ENCODE data around the gene TECRL. TPM values are rescaled to one million over a fixed set of nuclear protein-coding genes. Genes with fewer than 3 reads are reported as not detected.

Gene TECRL
- total and polyA plus RNA-seq, 10 of the 15 experiments (the other 5 are each of a cell fraction or from before 2014, with no cell fraction given): 0.10 TPM; not detected in 9

GRCh38 chr4:64417974-64418373, 8.7 kb upstream of the TECRL start:
- TF ChIP-seq BACH1 (IDR thresholded peaks at IDR 0.05; ENCODE audit: borderline replicate concordance) (no peak), NR2F1 (conservative IDR thresholded peaks at IDR 0.05) (no peak), CEBPZ (IDR thresholded peaks at IDR 0.05; ENCODE audit: low read depth, low read length) (no peak), E2F8 (IDR thresholded peaks at IDR 0.05; ENCODE audit: low read depth, partially characterized antibody) (no peak), TAF1 (IDR thresholded peaks at IDR 0.05; ENCODE audit: borderline replicate concordance, low read depth, low read length) (no peak), HDAC6 (IDR thresholded peaks at IDR 0.05; ENCODE audit: unreplicated experiment) (no peak), USF2 (IDR thresholded peaks at IDR 0.05; ENCODE audit: borderline replicate concordance, low read depth, low read length) (no peak)
- no peak for DNase-seq (ENCODE audit: low read depth, low spot score)
- 0% methylated on average over 1 of the region's 1 CpG for whole genome bisulfite sequencing (ENCODE audit: insufficient coverage, insufficient replicate concordance, low lambda C conversion rate, missing lambda C conversion rate)
- no peak overlapping the region for H2AFZ ChIP-seq (ENCODE audit: control insufficient read depth, low read depth, low read length)
- H3K36me3 ChIP-seq (ENCODE audit: control insufficient read depth in 2 of 2, insufficient read depth in 2 of 2, low read length in 1 of 2): no peaks in the 10 kb centered on the region
- no peak overlapping the region for H3K4me2 ChIP-seq (ENCODE audit: control insufficient read depth, insufficient read depth)
- no peaks in the 10 kb centered on the region for H4K20me1 ChIP-seq (ENCODE audit: control insufficient read depth, insufficient read depth)
- no peak overlapping the region for H3K4me3 ChIP-seq
- H3K79me2 ChIP-seq (ENCODE audit: control insufficient read depth, insufficient read depth, low read length): no peaks in the 10 kb centered on the region
- ChIA-PET POLR2A (no interaction called here), CTCF (no interaction called here), RAD21 (ENCODE audit: unreplicated experiment) (no interaction called here), SMC1A (ENCODE audit: uncharacterized antibody, unreplicated experiment) (interaction anchor here (0.5 kb wide), 1 partner anchor 264 kb away, joined by 3 read pairs; no protein-coding TSS in a partner anchor)
- no peak for FAIRE-seq
- no peak for ATAC-seq
- no peaks in the 10 kb centered on the region for H3K27me3 ChIP-seq (replicated peaks in 1 of 2; ENCODE audit: control insufficient read depth in 2 of 2, insufficient read depth in 2 of 2, low read length in 1 of 2)
- intact Hi-C loops (cut with micrococcal nuclease; ENCODE audit: unreplicated experiment): no loop called here
- BruUV-seq (replicated peaks): no TSS peak
- H3K27ac ChIP-seq (ENCODE audit: control insufficient read depth, insufficient read depth): no peak overlapping the region
- no peak overlapping the region for H3K9ac ChIP-seq (ENCODE audit: control insufficient read depth, insufficient read depth, low read length)
- no peaks in the 10 kb centered on the region for H3K4me1 ChIP-seq (ENCODE audit: control insufficient read depth, insufficient read depth, low read length)
- in situ Hi-C loops (cut with MboI): no loop called here
- no peaks in the 10 kb centered on the region for H3K9me3 ChIP-seq (replicated peaks; ENCODE audit: control insufficient read depth, insufficient read depth, low read length)
